Sciatic nerve (tissue), 2 donors: Measurements from ENCODE around the gene MRPL17. TPM values are rescaled to one million over a fixed set of nuclear protein-coding genes. Genes with fewer than 3 reads are reported as not detected.
"Not testable (repeated sequence)": the region's sequence is repeated elsewhere in the genome, so short reads cannot be mapped to it uniquely, and the experiment has no call there.

Experiments
- ATAC-seq: fragments of 200-7000 bp; cut with Tn5 transposase; one replicate; pipeline ENCODE4 v1.9.1; 2020; ENCODE audit warnings: mild to moderate bottlenecking, moderate library complexity
- DNase-seq: peaks from one replicate; pipeline ENCODE4 v3.0.0-alpha.2; 2020; ENCODE audit warnings: low spot score
- intact Hi-C: fragments of 100-400 bp; cut with DNase I; formaldehyde crosslinking; loops from one replicate; pipeline ENCODE4 v1.14.2; 2022
- total RNA-seq: library from RNA; stranded (reverse); fragmentation: NEBNext Ultra II Directional; extraction: Animal tissue kit (Norgen Biotek cat#: 25700); gene quantifications from one replicate; pipeline ENCODE4 v1.2.1, GENCODE V29; 2021
- donor health status: DM: no; HTN: no; CAD: no.
- donor health status: DM: no; HTN: no; CAD: no.

Gene MRPL17
- total RNA-seq: 25.5 TPM

- DNase-seq (peak; percentile 100), ATAC-seq (peak; percentile 98)
- intact Hi-C loops: loop anchor here (5.0 to 10.0 kb wide), 2 partner anchors 66 to 148 kb away; partner anchors contain the start of gene TPP1
These were observed at the start of gene MRPL17 for GRCh38 chr11:6682936-6683861. Gene MRPL17 (minus strand): TSS chr11:6683340. CDS start chr11:6683296, 44 bp downstream.

GRCh38 chr11:6727971-6728760 is 45.0 kb upstream of the MRPL17 start:
- ATAC-seq (no peak), DNase-seq (no peak)
- intact Hi-C loops: no loop called here

GRCh38 chr11:6725386-6725896 is 42.3 kb upstream of the MRPL17 start:
- intact Hi-C loops: no loop called here
- DNase-seq (no peak), ATAC-seq (no peak)

- intact Hi-C loops: no loop called here
- ATAC-seq: no peak
- DNase-seq: no peak
These were observed 40.9 kb upstream of the MRPL17 start for GRCh38 chr11:6724013-6724412.

- DNase-seq (no peak), ATAC-seq (no peak)
- intact Hi-C loops: no loop called here
These were observed 38.2 kb upstream of the MRPL17 start for GRCh38 chr11:6721343-6721742.

GRCh38 chr11:6719576-6719975 is 36.4 kb upstream of the MRPL17 start:
- intact Hi-C loops: no loop called here
- peak; percentile 30 for ATAC-seq
- DNase-seq: no peak

GRCh38 chr11:6717426-6717825 is 34.3 kb upstream of the MRPL17 start:
- intact Hi-C loops: no loop called here

GRCh38 chr11:6711552-6711951 is 28.4 kb upstream of the MRPL17 start:
- ATAC-seq, intact Hi-C loops, DNase-seq: not testable (repeated sequence)

More at GRCh38 chr11:6717426-6717825, 34.3 kb upstream of the MRPL17 start:
- ATAC-seq (no peak), DNase-seq (no peak)

GRCh38 chr11:6708876-6709275 is 25.7 kb upstream of the MRPL17 start:
- ATAC-seq (no peak), DNase-seq (no peak)
- intact Hi-C loops: no loop called here

GRCh38 chr11:6705905-6706535 is 22.9 kb upstream of the MRPL17 start:
- DNase-seq: peak; percentile 70
- ATAC-seq: peak; percentile 59
- intact Hi-C loops: no loop called here

- intact Hi-C loops: no loop called here
- ATAC-seq: peak; percentile 95
- DNase-seq: no peak
These were observed 20.3 kb upstream of the MRPL17 start for GRCh38 chr11:6703247-6704063.

GRCh38 chr11:6701955-6702354 is 18.8 kb upstream of the MRPL17 start:
- ATAC-seq, DNase-seq, intact Hi-C loops: not testable (repeated sequence)

GRCh38 chr11:6695377-6695776 is 12.2 kb upstream of the MRPL17 start:
- DNase-seq (no peak), ATAC-seq (peak; percentile 79)
- intact Hi-C loops: no loop called here

- DNase-seq (no peak), ATAC-seq (no peak)
- intact Hi-C loops: no loop called here
These were observed 11.0 kb upstream of the MRPL17 start for GRCh38 chr11:6694229-6694535.

GRCh38 chr11:6693342-6694228 is 10.4 kb upstream of the MRPL17 start:
- ATAC-seq (peak; percentile 13), DNase-seq (no peak)
- intact Hi-C loops: no loop called here

- ATAC-seq: no peak
- intact Hi-C loops: no loop called here
- no peak for DNase-seq
These were observed 9.0 kb upstream of the MRPL17 start for GRCh38 chr11:6692128-6692527.

GRCh38 chr11:6690431-6691132 is 7.4 kb upstream of the MRPL17 start:
- intact Hi-C loops: not testable (repeated sequence)

More at GRCh38 chr11:6690431-6691132, 7.4 kb upstream of the MRPL17 start:
- not testable (repeated sequence) for DNase-seq, ATAC-seq
